H9 (cell line): Measurements from ENCODE around the gene NHS. TPM values are rescaled to one million over a fixed set of nuclear protein-coding genes. Genes with fewer than 3 reads are reported as not detected.

ENCODE experiments used
- DNase-seq: peaks from one replicate; pipeline ENCODE4 v3.0.0-alpha.2; 2017
- H2AFZ ChIP-seq: one replicate; pipeline ENCODE4 v1.6.1; 2013; ENCODE audit warnings: mild to moderate bottlenecking, low read length, control low read depth, moderate library complexity
- H2AK5ac ChIP-seq: 2 replicates; pipeline ENCODE4 v1.6.1; 2013; ENCODE audit warnings: low read length, control low read depth, mixed read lengths; ENCODE audit not compliant: insufficient read length
- H2BK120ac ChIP-seq: one replicate; pipeline ENCODE4 v1.6.1; 2013; ENCODE audit warnings: low read depth, mild to moderate bottlenecking, low read length, control low read depth, inconsistent platforms; ENCODE audit not compliant: poor library complexity, severe bottlenecking
- H2BK12ac ChIP-seq: 2 replicates; pipeline ENCODE4 v1.6.1; 2013; ENCODE audit warnings: low read length, control low read depth, mixed read lengths, low read depth; ENCODE audit not compliant: insufficient read length
- H2BK15ac ChIP-seq: 2 replicates; pipeline ENCODE4 v1.6.1; 2013; ENCODE audit warnings: low read depth, low read length, control low read depth
- H2BK20ac ChIP-seq: one replicate; pipeline ENCODE4 v1.6.1; 2013; ENCODE audit warnings: low read depth, mild to moderate bottlenecking, low read length, control low read depth, inconsistent platforms; ENCODE audit not compliant: poor library complexity, severe bottlenecking
- H2BK5ac ChIP-seq: 2 replicates; pipeline ENCODE4 v1.6.1; 2013; ENCODE audit warnings: low read length, control low read depth, mixed read lengths; ENCODE audit not compliant: insufficient read length
- H3K14ac ChIP-seq: 2 replicates; pipeline ENCODE4 v1.6.1; 2013; ENCODE audit warnings: low read length, control low read depth; ENCODE audit not compliant: insufficient read depth
- H3K18ac ChIP-seq: 2 replicates; pipeline ENCODE4 v1.6.1; 2013; ENCODE audit warnings: low read depth, mild to moderate bottlenecking, mixed read lengths, low read length, control low read depth; ENCODE audit not compliant: insufficient read length
- H3K23ac ChIP-seq: 2 replicates; pipeline ENCODE4 v1.6.1; 2013; ENCODE audit warnings: low read length, control low read depth, mixed read lengths, low read depth; ENCODE audit not compliant: insufficient read length
- H3K23me2 ChIP-seq: 2 replicates; pipeline ENCODE4 v1.6.1; 2013; ENCODE audit warnings: low read depth, mild to moderate bottlenecking, mixed read lengths, low read length, control low read depth; ENCODE audit not compliant: insufficient read length, poor library complexity, severe bottlenecking
- H3K27ac ChIP-seq: 2 replicates; pipeline ENCODE4 v1.5.1; 2013; ENCODE audit warnings: low read length, control low read depth, mixed read lengths, low read depth; ENCODE audit not compliant: insufficient read length
- H3K27me3 ChIP-seq: 2 replicates; pipeline ENCODE4 v1.6.1; 2013; ENCODE audit warnings: low read length, control low read depth, inconsistent platforms; ENCODE audit not compliant: insufficient read depth
- H3K4ac ChIP-seq: 2 replicates; pipeline ENCODE4 v1.6.1; 2013; ENCODE audit warnings: low read depth, mild to moderate bottlenecking, control low read depth, inconsistent platforms, low read length, moderate library complexity
- H3K4me1 ChIP-seq: 2 replicates; pipeline ENCODE4 v1.6.1; 2013; ENCODE audit warnings: low read length, control low read depth, inconsistent platforms; ENCODE audit not compliant: insufficient read depth
- H3K4me2 ChIP-seq: 2 replicates; pipeline ENCODE4 v1.6.1; 2013; ENCODE audit warnings: low read length, control low read depth, mixed read lengths; ENCODE audit not compliant: insufficient read length, insufficient read depth
- H3K56ac ChIP-seq: 2 replicates; pipeline ENCODE4 v1.6.1; 2013; ENCODE audit warnings: low read depth, mild to moderate bottlenecking, mixed read lengths, low read length, control low read depth; ENCODE audit not compliant: insufficient read length
- H3K79me1 ChIP-seq: 2 replicates; pipeline ENCODE4 v1.6.1; 2013; ENCODE audit warnings: low read depth, mild to moderate bottlenecking, moderate library complexity, low read length, control low read depth, inconsistent platforms; ENCODE audit not compliant: insufficient read depth, poor library complexity, severe bottlenecking
- H3K79me2 ChIP-seq: 2 replicates; pipeline ENCODE4 v1.6.1; 2013; ENCODE audit warnings: low read length, control low read depth, inconsistent platforms; ENCODE audit not compliant: insufficient read depth
- H3K9ac ChIP-seq: 2 replicates; pipeline ENCODE4 v1.6.1; 2013; ENCODE audit warnings: low read length, control low read depth, mixed read lengths; ENCODE audit not compliant: insufficient read length; ENCODE audit errors: extremely low read depth
- H3K9me3 ChIP-seq: one replicate; pipeline ENCODE4 v1.6.1; 2013; ENCODE audit warnings: low read depth, low read length, inconsistent platforms; ENCODE audit not compliant: control insufficient read depth
- H3T11ph ChIP-seq: one replicate; pipeline ENCODE4 v1.6.1; 2013; ENCODE audit warnings: mild to moderate bottlenecking, low read length, control low read depth, inconsistent platforms
- H4K20me1 ChIP-seq: one replicate; pipeline ENCODE4 v1.6.1; 2013; ENCODE audit not compliant: control insufficient read depth, insufficient read length, insufficient read depth
- H4K5ac ChIP-seq: 2 replicates; pipeline ENCODE4 v1.6.1; 2013; ENCODE audit warnings: low read depth, mild to moderate bottlenecking, mixed read lengths, low read length, control low read depth; ENCODE audit not compliant: insufficient read length
- H4K8ac ChIP-seq: replicated peaks from 2 replicates; pipeline ENCODE4 v1.6.1; 2013; ENCODE audit warnings: low read length, control low read depth, mixed read lengths, low read depth; ENCODE audit not compliant: insufficient read length
- H4K91ac ChIP-seq: 2 replicates; pipeline ENCODE4 v1.6.1; 2013; ENCODE audit warnings: low read depth, mild to moderate bottlenecking, moderate library complexity, mixed read lengths, low read length, control low read depth; ENCODE audit not compliant: insufficient read length
- H3K27ac Mint-ChIP-seq, 3 experiments: 2 replicates in 2 of 3; 3 replicates in 1 of 3; pipeline ENCODE4 v1.8.0; 2020 to 2021; ENCODE audit warnings: mixed read lengths in 3 of 3, mild to moderate bottlenecking in 1 of 3, moderate library complexity in 1 of 3
- H3K27me3 Mint-ChIP-seq: 2 replicates; pipeline ENCODE4 v1.8.0; 2021; ENCODE audit warnings: low read depth, mild to moderate bottlenecking, moderate library complexity, mixed read lengths
- H3K36me3 Mint-ChIP-seq, 3 experiments: 2 replicates in 2 of 3; 3 replicates in 1 of 3; pipeline ENCODE4 v1.8.0; 2020 to 2021; ENCODE audit warnings: low read depth in 3 of 3, mixed read lengths in 3 of 3; ENCODE audit not compliant: insufficient read depth in 1 of 3
- H3K4me1 Mint-ChIP-seq, 2 experiments: 2 replicates each; pipeline ENCODE4 v1.8.0; 2020; ENCODE audit warnings: mixed read lengths in 2 of 2
- H3K4me3 Mint-ChIP-seq, 2 experiments: 2 replicates in 1 of 2; 3 replicates in 1 of 2; pipeline ENCODE4 v1.8.0; 2020 to 2021; ENCODE audit warnings: mild to moderate bottlenecking in 2 of 2, mixed read lengths in 2 of 2, moderate library complexity in 1 of 2
- H3K9me3 Mint-ChIP-seq, 2 experiments: 2 replicates in 1 of 2; 3 replicates in 1 of 2; pipeline ENCODE4 v1.8.0; 2020; ENCODE audit warnings: mild to moderate bottlenecking in 2 of 2, mixed read lengths in 2 of 2, moderate library complexity in 1 of 2
- CTCF ChIP-seq: fragments of 200-600 bp; sonication (generic); conservative IDR thresholded peaks from 3 replicates; pipeline ENCODE4 v1.8.0; 2021; ENCODE audit warnings: antibody characterized with exemption, mild to moderate bottlenecking
- WGBS: extraction: QIAGEN DNeasy Blood & Tissue Kit; methylation state at CpG from one replicate; pipeline ENCODE4 v1.1.7; 2013; ENCODE audit warnings: missing lambda C conversion rate, low lambda C conversion rate, mixed read lengths; ENCODE audit not compliant: insufficient read length; ENCODE audit errors: extremely low coverage; 5-methylcytosine and 5-hydroxymethylcytosine counted together
- total RNA-seq: library from RNA; stranded (reverse); gene quantifications from 2 replicates; pipeline ENCODE4 v1.2.1, GENCODE V29; 2021

The NHS gene
- total RNA-seq, 1 experiment from 2014 or later = 8.7 TPM

GRCh38 chrX:17721715-17722114, 346.7 kb downstream of the NHS start:
- H3K18ac ChIP-seq = no peak overlapping the region
- H3T11ph ChIP-seq = no peak overlapping the region
- H2AFZ ChIP-seq = no peak overlapping the region
- H3K4me1 ChIP-seq = peaks cover 2% of the 10 kb centered on the region; the same call in 1 of the 2 replicates
- H3K9ac ChIP-seq = no peak overlapping the region
- no peak overlapping the region for H4K5ac ChIP-seq
- Mint-ChIP-seq H3K9me3 (peaks cover 0 to 2% of the 10 kb centered on the region in 2 experiments; a peak in 1 of 5 replicates), H3K27ac (no peak overlapping the region), H3K4me3 (no peak overlapping the region), H3K4me1 (peaks cover 29 to 35% of the 10 kb centered on the region in 2 experiments), H3K36me3 (peaks cover 5 to 10% (median 5%) of the 10 kb centered on the region in 3 experiments; a peak in 5 of 7 replicates), H3K27me3 (peaks cover 41% of the 10 kb centered on the region)
- no peak overlapping the region for H4K8ac ChIP-seq
- TF ChIP-seq CTCF = no peak
- no peak overlapping the region for H3K27ac ChIP-seq
- no peak overlapping the region for H2BK12ac ChIP-seq
- H3K4me2 ChIP-seq = no peak overlapping the region
- no peak overlapping the region for H2BK5ac ChIP-seq
- no peak overlapping the region for H3K4ac ChIP-seq
- H2AK5ac ChIP-seq = no peak overlapping the region
- H2BK120ac ChIP-seq = no peak overlapping the region
- no peak for DNase-seq
- no peaks in the 10 kb centered on the region for H3K27me3 ChIP-seq
- H3K14ac ChIP-seq = no peak overlapping the region
- no CpG with 5 or more reads among the region's 4 CpGs for WGBS
- no peak overlapping the region for H2BK15ac ChIP-seq
- H3K9me3 ChIP-seq = no peaks in the 10 kb centered on the region
- H3K79me1 ChIP-seq = no peaks in the 10 kb centered on the region
- no peak overlapping the region for H3K56ac ChIP-seq
- no peak overlapping the region for H2BK20ac ChIP-seq
- H3K23ac ChIP-seq = no peak overlapping the region
- no peaks in the 10 kb centered on the region for H3K23me2 ChIP-seq
- H3K79me2 ChIP-seq = no peaks in the 10 kb centered on the region
- H4K20me1 ChIP-seq = no peaks in the 10 kb centered on the region
- no peak overlapping the region for H4K91ac ChIP-seq
